RWPE1 (cell line): ENCODE data around the gene CKAP2L.

ENCODE experiments used
- CTCF ChIA-PET: fragments of 350-600 bp; sonication (Branson Sonifier 250); formaldehyde crosslinking; extraction: SDS; loops from one replicate; lab custom pipeline; 2021; lab: Yijun Ruan, JAX
- POLR2A ChIA-PET: fragments of 400-600 bp; formaldehyde crosslinking; extraction: SDS; loops from one replicate; lab custom pipeline; 2020; ENCODE audit warnings: antibody characterized with exemption; ENCODE audit not compliant: low non-redundant PET; lab: Yijun Ruan, JAX
- DNase-seq: peaks from one replicate; pipeline ENCODE4 v3.0.0; 2012; ENCODE audit warnings: low spot score
- H3K27ac ChIP-seq: fragments of 450-650 bp; 2 replicates; pipeline ENCODE4 v1.5.1; 2017
- CTCF ChIP-seq: fragments of 450-650 bp; conservative IDR thresholded peaks from 2 replicates; pipeline ENCODE4 v1.5.1; 2017; ENCODE audit warnings: low read depth, mild to moderate bottlenecking

CKAP2L gene

GRCh38 chr2:112772322-112772721 is 7.9 kb upstream of the CKAP2L start:
- H3K27ac ChIP-seq: no peak overlapping the region
- DNase-seq: no peak
- ChIA-PET POLR2A (no interaction called here), CTCF (interaction anchor here (0.5 to 1.0 kb wide), 4 partner anchors 58 to 883 kb away, joined by 3 to 5 read pairs (median 4); no protein-coding TSS in a partner anchor)
- no peak for TF ChIP-seq CTCF

GRCh38 chr2:112768432-112768831 is 4.0 kb upstream of the CKAP2L start:
- no peak for DNase-seq
- no peak for TF ChIP-seq CTCF
- H3K27ac ChIP-seq: no peak overlapping the region
- POLR2A ChIA-PET: no interaction called here
- CTCF ChIA-PET: interaction anchor here (1.0 kb wide), 2 partner anchors 117 to 173 kb away, joined by 3 read pairs; no protein-coding TSS in a partner anchor

DNA sequence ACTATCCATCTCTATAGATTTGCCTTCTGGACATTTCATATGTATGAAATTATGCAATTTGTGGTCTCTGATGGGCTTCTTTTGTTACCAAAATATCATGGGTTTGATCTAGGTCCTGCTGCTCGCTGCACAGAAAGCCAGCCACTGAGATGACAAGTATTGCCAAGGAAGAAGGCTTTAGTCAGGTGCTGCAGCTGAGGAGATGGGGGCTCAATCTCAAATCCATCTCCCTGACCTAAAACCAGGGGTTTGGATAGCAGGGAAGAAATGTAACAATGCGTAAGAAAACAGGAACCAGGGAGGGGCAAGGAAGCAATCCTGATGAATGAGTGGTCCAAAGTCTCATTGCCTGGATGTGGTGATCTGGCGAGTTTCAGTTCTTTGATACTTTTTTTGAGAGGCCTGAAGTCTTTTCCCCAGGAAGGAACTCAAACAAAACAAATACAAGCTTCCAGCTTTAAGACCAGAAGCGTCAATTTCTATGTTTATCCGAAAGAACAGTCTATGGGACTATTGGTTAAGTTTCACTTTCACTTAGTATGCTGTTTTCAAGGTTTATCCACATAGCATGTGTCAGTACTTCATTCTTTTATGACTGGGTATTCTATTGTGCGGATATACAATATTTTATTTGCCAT is 3.4 kb upstream of the CKAP2L start:
- POLR2A ChIA-PET: no interaction called here
- CTCF ChIA-PET: interaction anchor here (1.0 kb wide), 1 partner anchor 174 kb away, joined by 3 read pairs; no protein-coding TSS in a partner anchor
- TF ChIP-seq CTCF: no peak
- no peak for DNase-seq
- H3K27ac ChIP-seq: no peak overlapping the region

- H3K27ac ChIP-seq: peak overlapping the region; percentile 94
- TF ChIP-seq CTCF: no peak
- ChIA-PET POLR2A (interaction anchor here (0.6 kb wide), 1 partner anchor 112 kb away, joined by 4 read pairs; no protein-coding TSS in a partner anchor), CTCF (interaction anchor here (0.5 to 0.6 kb wide), 2 partner anchors 39 to 90 kb away, joined by 3 read pairs; no protein-coding TSS in a partner anchor)
- no peak for DNase-seq
Measured at GRCh38 chr2:112765251-112765650, 842 bp upstream of the CKAP2L start.

DNA sequence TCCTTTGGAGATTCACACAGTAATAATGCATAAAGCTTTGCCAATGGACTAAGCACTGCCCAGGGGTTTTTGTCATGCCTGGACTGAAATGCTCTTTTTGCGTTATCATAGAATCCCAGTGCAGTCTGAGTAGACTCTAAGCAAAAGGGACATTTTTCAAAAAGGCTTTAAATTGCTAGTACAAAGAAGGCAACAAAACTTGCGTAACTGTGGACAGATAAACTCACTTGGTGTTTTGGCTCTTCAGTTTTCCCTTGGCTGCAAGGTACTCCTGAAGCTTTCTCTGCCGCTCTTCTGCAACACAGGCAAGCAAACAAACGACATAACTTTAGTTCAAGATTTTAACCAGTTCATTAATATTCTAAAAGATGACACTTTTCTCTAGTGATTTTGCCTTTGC is 2.1 kb downstream of the CKAP2L start:
- ChIA-PET CTCF (no interaction called here), POLR2A (no interaction called here)
- DNase-seq: no peak
- TF ChIP-seq CTCF: no peak
- no peak overlapping the region for H3K27ac ChIP-seq

DNA sequence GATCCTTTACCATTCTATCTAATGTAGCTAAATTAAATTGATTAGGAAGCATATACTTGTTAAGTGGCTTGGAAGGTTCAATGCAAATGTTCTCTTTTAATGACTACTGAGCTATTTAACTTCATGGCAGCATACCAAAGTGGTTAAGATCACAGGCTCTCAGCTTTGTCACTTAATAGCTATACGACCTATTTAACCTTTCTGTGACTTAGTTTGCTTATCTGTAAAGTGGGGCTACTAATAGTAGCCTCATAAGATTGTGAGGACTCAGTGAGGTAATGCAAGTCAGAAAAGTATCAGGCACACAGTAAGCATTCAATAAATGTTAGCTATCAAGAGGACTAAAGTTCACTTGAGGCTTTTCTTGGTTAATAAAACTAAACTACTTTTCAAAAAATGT is 4.3 kb downstream of the CKAP2L start:
- no peak for TF ChIP-seq CTCF
- no peak for DNase-seq
- POLR2A ChIA-PET: no interaction called here
- CTCF ChIA-PET: no interaction called here
- no peak overlapping the region for H3K27ac ChIP-seq
